ENCODE measurements around the gene CORO2B.

DNA sequence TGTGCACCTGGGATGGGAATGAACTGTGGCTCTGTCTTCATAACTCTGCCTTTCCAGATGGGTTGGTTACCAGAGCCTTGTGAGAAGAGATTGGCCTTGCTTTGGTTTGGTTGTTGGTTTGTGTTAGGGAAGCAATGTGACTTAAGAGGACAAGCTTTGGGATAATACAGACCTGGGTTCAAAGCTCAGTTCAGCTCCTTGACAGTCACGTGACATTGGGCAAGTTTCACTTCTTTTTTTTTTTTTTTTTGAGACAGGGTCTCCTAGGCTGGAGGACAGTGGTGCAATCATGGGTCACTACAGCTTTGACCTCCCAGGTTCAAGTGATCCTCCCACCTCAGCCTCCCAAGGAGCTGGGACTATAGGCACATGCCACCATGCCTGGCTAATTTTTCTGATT lies 42.7 kb downstream of the CORO2B start:
- TF ChIP-seq, protein P1, sequence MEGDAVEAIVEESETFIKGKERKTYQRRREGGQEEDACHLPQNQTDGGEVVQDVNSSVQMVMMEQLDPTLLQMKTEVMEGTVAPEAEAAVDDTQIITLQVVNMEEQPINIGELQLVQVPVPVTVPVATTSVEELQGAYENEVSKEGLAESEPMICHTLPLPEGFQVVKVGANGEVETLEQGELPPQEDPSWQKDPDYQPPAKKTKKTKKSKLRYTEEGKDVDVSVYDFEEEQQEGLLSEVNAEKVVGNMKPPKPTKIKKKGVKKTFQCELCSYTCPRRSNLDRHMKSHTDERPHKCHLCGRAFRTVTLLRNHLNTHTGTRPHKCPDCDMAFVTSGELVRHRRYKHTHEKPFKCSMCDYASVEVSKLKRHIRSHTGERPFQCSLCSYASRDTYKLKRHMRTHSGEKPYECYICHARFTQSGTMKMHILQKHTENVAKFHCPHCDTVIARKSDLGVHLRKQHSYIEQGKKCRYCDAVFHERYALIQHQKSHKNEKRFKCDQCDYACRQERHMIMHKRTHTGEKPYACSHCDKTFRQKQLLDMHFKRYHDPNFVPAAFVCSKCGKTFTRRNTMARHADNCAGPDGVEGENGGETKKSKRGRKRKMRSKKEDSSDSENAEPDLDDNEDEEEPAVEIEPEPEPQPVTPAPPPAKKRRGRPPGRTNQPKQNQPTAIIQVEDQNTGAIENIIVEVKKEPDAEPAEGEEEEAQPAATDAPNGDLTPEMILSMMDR (CRISPR knock-in tag; IDR thresholded peaks at IDR 0.05), result no peak
- TF ChIP-seq, protein P2, sequence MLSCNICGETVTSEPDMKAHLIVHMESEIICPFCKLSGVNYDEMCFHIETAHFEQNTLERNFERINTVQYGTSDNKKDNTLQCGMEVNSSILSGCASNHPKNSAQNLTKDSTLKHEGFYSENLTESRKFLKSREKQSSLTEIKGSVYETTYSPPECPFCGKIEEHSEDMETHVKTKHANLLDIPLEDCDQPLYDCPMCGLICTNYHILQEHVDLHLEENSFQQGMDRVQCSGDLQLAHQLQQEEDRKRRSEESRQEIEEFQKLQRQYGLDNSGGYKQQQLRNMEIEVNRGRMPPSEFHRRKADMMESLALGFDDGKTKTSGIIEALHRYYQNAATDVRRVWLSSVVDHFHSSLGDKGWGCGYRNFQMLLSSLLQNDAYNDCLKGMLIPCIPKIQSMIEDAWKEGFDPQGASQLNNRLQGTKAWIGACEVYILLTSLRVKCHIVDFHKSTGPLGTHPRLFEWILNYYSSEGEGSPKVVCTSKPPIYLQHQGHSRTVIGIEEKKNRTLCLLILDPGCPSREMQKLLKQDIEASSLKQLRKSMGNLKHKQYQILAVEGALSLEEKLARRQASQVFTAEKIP (CRISPR knock-in tag; IDR thresholded peaks at IDR 0.05; ENCODE audit: borderline replicate concordance), result no peak
- no peak for TF ChIP-seq ZKSCAN8 (CRISPR knock-in tag; IDR thresholded peaks at IDR 0.05; ENCODE audit: borderline replicate concordance)
- TF ChIP-seq EP300 (IDR thresholded peaks at IDR 0.05; ENCODE audit: low read depth in 2 of 2, low read length in 2 of 2), result no peak
- TF ChIP-seq EP300 (CRISPR knock-in tag; IDR thresholded peaks at IDR 0.05; ENCODE audit: borderline replicate concordance), result no peak
- TF ChIP-seq ZNF274 (CRISPR knock-in tag; IDR thresholded peaks at IDR 0.05), result no peak
- TF ChIP-seq TCF7 (IDR thresholded peaks at IDR 0.05; ENCODE audit: low read depth), result no peak
- TF ChIP-seq, protein P3, sequence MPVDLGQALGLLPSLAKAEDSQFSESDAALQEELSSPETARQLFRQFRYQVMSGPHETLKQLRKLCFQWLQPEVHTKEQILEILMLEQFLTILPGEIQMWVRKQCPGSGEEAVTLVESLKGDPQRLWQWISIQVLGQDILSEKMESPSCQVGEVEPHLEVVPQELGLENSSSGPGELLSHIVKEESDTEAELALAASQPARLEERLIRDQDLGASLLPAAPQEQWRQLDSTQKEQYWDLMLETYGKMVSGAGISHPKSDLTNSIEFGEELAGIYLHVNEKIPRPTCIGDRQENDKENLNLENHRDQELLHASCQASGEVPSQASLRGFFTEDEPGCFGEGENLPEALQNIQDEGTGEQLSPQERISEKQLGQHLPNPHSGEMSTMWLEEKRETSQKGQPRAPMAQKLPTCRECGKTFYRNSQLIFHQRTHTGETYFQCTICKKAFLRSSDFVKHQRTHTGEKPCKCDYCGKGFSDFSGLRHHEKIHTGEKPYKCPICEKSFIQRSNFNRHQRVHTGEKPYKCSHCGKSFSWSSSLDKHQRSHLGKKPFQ (CRISPR knock-in tag; IDR thresholded peaks at IDR 0.05; ENCODE audit: insufficient replicate concordance), result no peak
- TF ChIP-seq POLR2A (IDR thresholded peaks at IDR 0.05; ENCODE audit: insufficient read depth in 1 of 2, low read depth in 2 of 2, low read length in 2 of 2), result no peak
- TF ChIP-seq RFXANK (CRISPR knock-in tag; IDR thresholded peaks at IDR 0.05), result no peak
- TF ChIP-seq, protein P4, sequence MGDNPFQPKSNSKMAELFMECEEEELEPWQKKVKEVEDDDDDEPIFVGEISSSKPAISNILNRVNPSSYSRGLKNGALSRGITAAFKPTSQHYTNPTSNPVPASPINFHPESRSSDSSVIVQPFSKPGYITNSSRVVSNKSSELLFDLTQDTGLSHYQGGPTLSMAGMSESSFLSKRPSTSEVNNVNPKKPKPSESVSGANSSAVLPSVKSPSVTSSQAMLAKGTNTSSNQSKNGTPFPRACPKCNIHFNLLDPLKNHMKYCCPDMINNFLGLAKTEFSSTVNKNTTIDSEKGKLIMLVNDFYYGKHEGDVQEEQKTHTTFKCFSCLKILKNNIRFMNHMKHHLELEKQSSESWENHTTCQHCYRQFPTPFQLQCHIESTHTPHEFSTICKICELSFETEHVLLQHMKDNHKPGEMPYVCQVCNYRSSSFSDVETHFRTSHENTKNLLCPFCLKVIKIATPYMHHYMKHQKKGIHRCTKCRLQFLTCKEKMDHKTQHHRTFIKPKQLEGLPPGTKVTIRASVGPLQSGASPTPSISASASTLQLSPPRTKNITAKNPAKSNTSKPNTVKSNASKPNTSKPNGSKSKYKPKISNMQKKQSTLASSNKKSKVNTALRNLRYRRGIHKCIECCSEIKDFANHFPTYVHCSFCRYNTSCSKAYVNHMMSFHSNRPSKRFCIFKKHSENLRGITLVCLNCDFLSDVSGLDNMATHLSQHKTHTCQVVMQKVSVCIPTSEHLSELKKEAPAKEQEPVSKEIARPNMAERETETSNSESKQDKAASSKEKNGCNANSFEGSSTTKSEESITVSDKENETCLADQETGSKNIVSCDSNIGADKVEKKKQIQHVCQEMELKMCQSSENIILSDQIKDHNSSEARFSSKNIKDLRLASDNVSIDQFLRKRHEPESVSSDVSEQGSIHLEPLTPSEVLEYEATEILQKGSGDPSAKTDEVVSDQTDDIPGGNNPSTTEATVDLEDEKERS (CRISPR knock-in tag; IDR thresholded peaks at IDR 0.05), result no peak
- TF ChIP-seq KLF16 (CRISPR knock-in tag; IDR thresholded peaks at IDR 0.05), result no peak
- TF ChIP-seq TBX2 (CRISPR knock-in tag; IDR thresholded peaks at IDR 0.05; ENCODE audit: borderline replicate concordance), result no peak
- no peak for TF ChIP-seq RAD21 (CRISPR knock-in tag; IDR thresholded peaks at IDR 0.05)

Measured in HepG2 (cell line).